AG04450 (cell line): ENCODE measurements around the gene PAGR1. TPM values are rescaled to one million over a fixed set of nuclear protein-coding genes. Genes with fewer than 3 reads are reported as not detected.

Experiments used
- CTCF ChIA-PET: fragments of 300-600, 350-600 bp; formaldehyde crosslinking; extraction: SDS; loops from one replicate; lab custom pipeline; 2022; ENCODE audit warnings: antibody characterized with exemption, inconsistent platforms; lab: Charles Lee
- POLR2A ChIA-PET: fragments of 350-600 bp; formaldehyde crosslinking; extraction: SDS; loops from one replicate; lab custom pipeline; 2021; ENCODE audit warnings: antibody characterized with exemption, inconsistent platforms; lab: Yijun Ruan, JAX
- DNase-seq: peaks from one replicate; pipeline ENCODE4 v3.0.0-alpha.2; 2011; ENCODE audit warnings: low read depth, low spot score
- H3K27ac ChIP-seq: one replicate; pipeline ENCODE4 v1.5.1; 2012; ENCODE audit warnings: low read depth, low read length, control low read depth
- H3K27me3 ChIP-seq: one replicate; pipeline ENCODE4 v1.6.0; 2012; ENCODE audit warnings: low read length; ENCODE audit not compliant: control insufficient read depth, insufficient read depth
- H3K4me3 ChIP-seq: 2 replicates; pipeline ENCODE4 v1.5.1; 2011; ENCODE audit warnings: mild to moderate bottlenecking, low read depth, low read length, control low read depth
- H3K9me3 ChIP-seq: 2 replicates; pipeline ENCODE4 v1.5.1; 2012; ENCODE audit warnings: low read length; ENCODE audit not compliant: control insufficient read depth, insufficient read depth
- CTCF ChIP-seq: IDR thresholded peaks from 2 replicates; pipeline ENCODE4 v1.5.1; 2011; ENCODE audit warnings: low read depth, low read length, control low read depth, inconsistent platforms
- polyA minus RNA-seq: library from RNA; depleted of rRNA, polyadenylated mRNA; stranded (reverse); fragments of >200 nt; gene quantifications from 2 replicates; pipeline ENCODE4 v1.2.3, GENCODE V29; 2011; rRNA and poly(A)+ RNA removed
- polyA plus RNA-seq: library from polyadenylated mRNA; depleted of rRNA; stranded (reverse); fragments of >200 nt; gene quantifications from 2 replicates; pipeline ENCODE4 v1.2.3, GENCODE V29; 2011; rRNA removed

PAGR1 gene
- polyA plus RNA-seq (14.3 and 14.5 TPM in 2 replicates), polyA minus RNA-seq (2.7 and 4.9 TPM in 2 replicates)

DNA sequence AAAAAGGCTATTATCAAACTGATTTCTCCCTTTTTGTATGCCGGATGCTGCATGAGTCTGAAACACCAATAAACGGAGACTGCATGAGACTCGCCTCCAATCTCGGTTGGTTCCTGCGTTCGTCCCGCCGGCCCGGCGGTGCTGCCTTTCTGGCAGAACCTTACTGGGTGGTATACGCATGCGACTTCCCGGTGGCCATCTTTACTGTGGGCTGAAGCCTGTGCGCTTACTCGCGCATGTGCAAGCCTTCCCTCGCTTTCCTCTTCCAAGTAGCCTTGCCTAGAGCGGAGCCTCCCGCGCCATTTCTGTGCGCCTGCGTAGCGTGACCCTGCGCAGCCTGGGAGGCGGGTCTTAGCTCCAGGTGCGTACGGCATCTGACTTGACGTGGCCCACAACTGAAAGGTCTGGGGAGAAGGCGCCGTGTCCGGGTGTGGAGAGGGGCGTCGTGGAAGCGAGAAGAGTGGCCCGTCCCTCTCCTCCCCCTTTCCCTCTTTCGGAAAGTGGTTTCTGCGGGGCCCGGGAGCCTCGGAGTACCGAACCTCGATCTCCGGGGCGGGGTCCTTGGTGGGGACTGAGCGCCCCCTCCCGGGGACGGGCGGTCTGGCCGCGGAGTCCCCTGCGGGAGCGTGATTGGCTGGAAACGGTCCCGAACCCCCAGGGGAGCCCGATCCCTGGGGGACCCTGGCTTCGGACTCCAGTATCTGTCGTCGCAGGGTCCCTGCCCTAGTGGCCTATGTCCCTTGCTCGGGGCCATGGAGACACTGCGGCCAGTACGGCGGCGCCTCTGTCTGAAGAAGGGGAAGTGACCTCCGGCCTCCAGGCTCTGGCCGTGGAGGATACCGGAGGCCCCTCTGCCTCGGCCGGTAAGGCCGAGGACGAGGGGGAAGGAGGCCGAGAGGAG is at the start of gene PAGR1:
Gene PAGR1 (plus strand): TSS at position 360 of the 901 bp plus-strand sequence. CDS start 374 bp downstream, at position 734.
- DNase-seq = peak; percentile 100
- ChIA-PET POLR2A (interaction anchor here (0.5 to 2.3 kb wide), 12 partner anchors 9 to 834 kb away, joined by 3 to 14 read pairs (median 5); partner anchors contain the start of genes ALDOA, ASPHD1, KCTD13 and KIF22), CTCF (interaction anchor here (0.6 to 5.6 kb wide), 11 partner anchors 8 to 137 kb away, joined by 3 to 41 read pairs (median 6); no protein-coding TSS in a partner anchor)
- Histone ChIP-seq H3K27me3 (no peaks in the 10 kb centered on the region), H3K9me3 (no peaks in the 10 kb centered on the region; the same call in 1 of the 2 replicates), H3K4me3 (peak within 1 kb of the TSS; percentile 83), H3K27ac (peak within 1 kb of the TSS; percentile 80)
- peak; percentile 85 for TF ChIP-seq CTCF

GRCh38 chr16:29766571-29766970 is 49.4 kb upstream of the PAGR1 start:
- TF ChIP-seq CTCF = no peak
- POLR2A ChIA-PET = no interaction called here
- Histone ChIP-seq H3K4me3 (no peak overlapping the region), H3K9me3 (no peaks in the 10 kb centered on the region), H3K27me3 (peaks cover 12% of the 10 kb centered on the region), H3K27ac (no peak overlapping the region)
- DNase-seq = no peak
- CTCF ChIA-PET = no interaction called here

- no peaks in the 10 kb centered on the region for H3K9me3 ChIP-seq
- DNase-seq = no peak
- CTCF ChIA-PET = no interaction called here
- H3K27me3 ChIP-seq = peaks cover 12% of the 10 kb centered on the region
- no peak overlapping the region for H3K4me3 ChIP-seq
- no peak overlapping the region for H3K27ac ChIP-seq
- no peak for TF ChIP-seq CTCF
- POLR2A ChIA-PET = no interaction called here
Observed at GRCh38 chr16:29767062-29767461, 48.9 kb upstream of the PAGR1 start.

GRCh38 chr16:29769507-29769906 is 46.4 kb upstream of the PAGR1 start:
- CTCF ChIA-PET = interaction anchor here (0.6 to 1.3 kb wide), 3 partner anchors 15 to 46 kb away, joined by 3 to 5 read pairs (median 3); partner anchors contain the start of gene KIF22
- no peak for DNase-seq
- TF ChIP-seq CTCF = no peak
- POLR2A ChIA-PET = interaction anchor here (0.6 kb wide), 1 partner anchor 21 kb away, joined by 3 read pairs; the partner anchor contains the start of gene KIF22
- Histone ChIP-seq H3K27me3 (peaks cover 8% of the 10 kb centered on the region), H3K9me3 (no peaks in the 10 kb centered on the region), H3K4me3 (no peak overlapping the region), H3K27ac (no peak overlapping the region)
